ENCODE results near the gene IRF2BP1. TPM values are rescaled to one million over a fixed set of nuclear protein-coding genes. Genes with fewer than 3 reads are reported as not detected.
A peak's percentile ranks its signal among the peaks of the same experiment; 100 is the strongest.
"Not testable (repeated sequence)": the region's sequence is repeated elsewhere in the genome, so short reads cannot be mapped to it uniquely, and the experiment has no call there.

IRF2BP1 gene
- total RNA-seq, 1 donor from 2014 or later: 20.0 TPM

DNA sequence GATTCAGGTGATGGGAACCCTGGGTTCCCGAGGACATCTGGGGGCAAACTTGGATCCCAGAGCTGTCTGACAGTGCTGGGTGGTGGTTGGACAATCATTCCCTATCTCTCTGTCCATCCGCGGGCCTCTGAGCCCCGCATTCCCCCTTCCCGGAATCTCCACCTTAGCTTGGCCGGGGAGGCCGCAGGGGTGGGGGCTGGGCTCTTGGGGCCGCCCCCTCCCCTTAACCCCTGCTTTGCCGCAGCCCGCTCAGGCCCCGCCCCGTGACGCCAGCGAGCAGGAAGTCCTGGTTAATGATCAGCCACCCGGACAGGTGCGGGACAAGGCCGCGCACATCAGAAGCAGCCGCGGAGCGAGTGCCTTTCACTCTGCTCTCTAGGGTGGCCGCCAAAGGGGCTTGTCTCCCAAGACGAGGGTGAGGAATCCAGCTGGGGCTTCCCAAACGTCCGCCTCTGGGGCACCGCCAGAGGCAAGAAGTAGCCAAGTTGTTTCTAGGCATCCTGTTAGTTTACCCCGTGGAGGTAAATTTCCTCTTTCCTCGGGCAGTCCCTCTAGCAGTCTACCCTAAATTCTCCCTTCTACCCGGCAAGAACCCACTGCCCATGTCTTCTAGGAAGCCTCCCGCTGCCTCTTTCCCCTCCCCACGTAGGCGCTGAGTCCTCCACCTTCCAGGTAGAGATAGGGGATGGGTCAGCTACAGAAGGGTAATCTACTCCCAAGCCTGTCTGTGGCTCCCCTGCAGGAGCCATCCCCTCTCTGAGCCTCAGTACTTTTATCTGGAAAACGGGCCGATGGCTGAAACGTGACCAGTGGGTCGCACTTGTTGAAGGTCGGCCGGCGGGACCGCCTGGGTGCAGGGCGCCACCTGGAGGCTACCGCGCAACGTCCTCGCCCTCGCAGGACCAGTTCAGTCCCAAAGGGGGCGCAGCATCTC lies 3.0 kb downstream of the IRF2BP1 start:
- DNase-seq (ENCODE audit: low read depth in 2 of 2): peak; percentile 91 to 94

DNA sequence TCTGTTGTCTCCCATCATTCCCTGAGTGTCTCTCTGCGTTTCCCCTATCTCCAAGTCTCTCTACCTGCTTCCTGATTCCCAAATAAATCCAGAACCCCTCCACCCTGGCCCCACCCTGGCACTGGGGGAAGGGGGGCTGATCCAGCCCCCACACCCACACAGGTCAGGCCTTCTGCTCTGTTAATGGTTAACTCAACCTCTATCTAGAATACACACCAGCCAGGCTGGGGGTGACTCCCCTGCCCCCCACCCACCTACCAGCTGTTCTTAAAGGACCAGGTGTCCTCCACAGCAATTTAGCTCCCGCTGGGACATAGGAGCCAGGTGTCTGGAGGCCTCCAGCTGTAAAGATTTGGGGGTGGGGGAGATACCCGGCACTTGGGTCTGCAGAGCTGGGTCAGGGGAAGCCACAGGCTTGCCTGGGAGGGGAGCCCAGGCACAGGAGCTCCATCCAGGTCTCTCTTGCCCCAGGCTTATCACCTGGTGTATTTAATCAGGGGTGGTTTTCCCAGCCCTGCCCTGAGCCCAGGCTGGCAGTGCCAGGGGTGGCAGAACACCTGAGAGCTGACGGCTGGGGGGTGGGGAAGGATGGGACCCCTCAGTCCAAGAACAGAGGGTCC lies 3.9 kb downstream of the IRF2BP1 start:
- DNase-seq (ENCODE audit: low read depth in 2 of 2): no peak

DNA sequence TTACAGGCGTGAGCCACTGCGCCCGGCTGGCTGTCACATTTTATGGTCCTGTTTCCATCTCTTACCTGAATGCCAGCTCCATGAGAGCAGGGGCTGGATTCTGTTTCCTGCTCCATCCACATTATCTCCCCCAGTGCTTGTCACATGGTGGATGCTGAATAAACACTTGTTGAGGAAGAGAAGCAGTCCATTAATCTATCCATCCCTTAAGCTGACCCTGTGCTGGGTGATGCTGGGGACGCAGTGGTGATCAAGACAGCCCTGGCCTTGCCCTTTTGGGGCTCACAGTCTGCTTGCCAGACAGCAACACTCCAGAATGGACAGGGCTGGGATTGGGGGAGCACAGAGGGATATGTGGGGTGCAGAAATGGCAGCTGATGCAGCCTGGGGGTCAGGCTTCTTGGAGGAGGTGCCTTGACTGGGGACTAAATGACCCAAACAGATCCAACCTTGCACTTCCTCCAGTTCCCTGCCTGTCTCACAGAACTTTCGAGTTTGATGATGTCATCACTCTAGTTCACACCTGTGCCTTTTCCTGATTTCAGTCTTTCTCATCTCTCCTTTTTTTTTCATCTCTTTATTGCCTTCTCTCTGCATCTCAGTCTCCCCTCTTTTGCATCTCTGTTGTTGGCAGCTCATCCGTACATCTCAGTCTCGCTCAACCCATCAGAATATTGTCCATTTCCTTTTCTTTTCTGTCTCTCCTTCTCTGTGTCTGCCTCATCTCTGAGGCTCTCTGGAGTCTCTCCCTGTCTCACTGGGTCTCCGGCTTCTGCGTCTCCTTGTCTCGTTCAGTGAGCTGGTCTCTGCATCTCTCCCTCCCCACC lies 4.6 kb downstream of the IRF2BP1 start:
- DNase-seq (ENCODE audit: low read depth in 2 of 2): no peak

DNA sequence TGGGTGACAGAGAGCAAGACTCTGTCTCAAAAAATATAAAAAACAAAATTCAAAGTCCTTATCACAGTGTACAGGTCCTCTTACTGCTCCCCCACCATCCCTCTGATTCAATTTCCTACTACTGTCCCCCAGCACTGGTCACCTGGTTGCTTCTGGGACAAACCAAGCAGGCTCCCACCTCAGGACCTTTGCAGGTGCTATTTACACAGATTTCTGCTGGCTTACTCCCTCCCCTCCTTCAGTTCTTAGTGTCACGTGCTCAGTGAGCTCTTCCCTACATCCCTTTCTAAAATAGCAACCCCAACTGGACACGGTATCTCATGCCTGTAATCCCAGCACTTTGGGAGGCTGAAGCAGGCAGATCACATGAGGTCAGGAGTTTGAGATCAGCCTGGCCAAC lies 6.0 kb downstream of the IRF2BP1 start:
- DNase-seq (ENCODE audit: low read depth in 2 of 2): no peak

DNA sequence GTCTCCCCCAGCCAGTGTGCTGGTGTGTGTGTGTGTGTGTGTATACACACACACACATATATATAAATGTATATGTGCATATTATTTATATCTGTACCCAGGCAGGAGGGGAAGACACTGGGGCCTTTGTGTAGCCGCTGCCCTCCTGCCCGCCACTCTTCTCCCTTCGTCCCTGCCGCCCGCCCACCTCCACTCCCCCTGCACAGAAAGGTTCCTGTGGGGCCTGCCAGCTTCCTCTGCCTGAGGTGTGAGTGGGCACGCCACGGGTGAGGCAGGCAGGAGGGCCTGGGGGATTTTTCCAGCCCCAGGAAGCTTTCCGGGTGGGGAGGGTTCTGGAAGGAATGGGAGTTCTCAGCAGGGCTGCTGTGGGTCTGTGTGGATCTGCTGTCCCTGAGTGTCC lies 6.9 kb downstream of the IRF2BP1 start:
- DNase-seq (ENCODE audit: low read depth in 2 of 2): no peak

DNA sequence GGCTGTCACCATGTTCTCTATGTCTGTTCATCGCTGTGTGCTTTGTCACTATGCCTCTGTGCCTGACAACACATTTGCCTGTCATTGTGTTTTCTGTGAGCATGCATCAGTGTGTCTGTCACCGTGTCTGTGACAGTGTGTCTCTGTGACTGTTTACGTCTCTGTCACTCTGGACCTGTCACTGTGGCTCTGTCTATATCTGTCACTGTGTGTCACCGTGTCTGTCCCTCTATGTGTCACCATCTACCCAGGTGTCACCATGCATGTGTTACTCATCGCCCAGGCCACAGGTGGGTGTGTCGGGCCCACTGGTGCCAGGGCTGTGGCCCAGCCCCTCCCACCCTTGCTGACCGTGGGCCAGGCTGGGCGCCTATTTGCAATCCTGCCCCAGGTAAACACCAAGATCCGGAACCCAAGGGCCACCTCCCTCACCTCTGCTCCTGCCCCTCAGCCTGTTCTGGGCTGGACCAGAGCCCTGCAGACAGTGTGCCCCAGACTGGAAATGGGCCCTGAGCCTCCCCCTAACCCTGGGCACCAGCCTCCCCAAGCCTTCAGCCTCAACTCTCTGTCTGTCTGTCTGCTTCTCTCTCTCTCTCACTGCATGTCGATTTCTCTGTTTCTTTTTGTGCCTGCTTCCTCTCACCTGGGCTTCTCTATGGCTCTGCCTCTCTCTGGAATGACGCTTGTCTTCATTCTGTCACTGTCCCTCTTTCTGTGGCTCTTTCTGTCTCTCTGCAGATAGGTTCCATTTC lies 7.7 kb downstream of the IRF2BP1 start:
- no peak for DNase-seq (ENCODE audit: low read depth in 2 of 2)

DNA sequence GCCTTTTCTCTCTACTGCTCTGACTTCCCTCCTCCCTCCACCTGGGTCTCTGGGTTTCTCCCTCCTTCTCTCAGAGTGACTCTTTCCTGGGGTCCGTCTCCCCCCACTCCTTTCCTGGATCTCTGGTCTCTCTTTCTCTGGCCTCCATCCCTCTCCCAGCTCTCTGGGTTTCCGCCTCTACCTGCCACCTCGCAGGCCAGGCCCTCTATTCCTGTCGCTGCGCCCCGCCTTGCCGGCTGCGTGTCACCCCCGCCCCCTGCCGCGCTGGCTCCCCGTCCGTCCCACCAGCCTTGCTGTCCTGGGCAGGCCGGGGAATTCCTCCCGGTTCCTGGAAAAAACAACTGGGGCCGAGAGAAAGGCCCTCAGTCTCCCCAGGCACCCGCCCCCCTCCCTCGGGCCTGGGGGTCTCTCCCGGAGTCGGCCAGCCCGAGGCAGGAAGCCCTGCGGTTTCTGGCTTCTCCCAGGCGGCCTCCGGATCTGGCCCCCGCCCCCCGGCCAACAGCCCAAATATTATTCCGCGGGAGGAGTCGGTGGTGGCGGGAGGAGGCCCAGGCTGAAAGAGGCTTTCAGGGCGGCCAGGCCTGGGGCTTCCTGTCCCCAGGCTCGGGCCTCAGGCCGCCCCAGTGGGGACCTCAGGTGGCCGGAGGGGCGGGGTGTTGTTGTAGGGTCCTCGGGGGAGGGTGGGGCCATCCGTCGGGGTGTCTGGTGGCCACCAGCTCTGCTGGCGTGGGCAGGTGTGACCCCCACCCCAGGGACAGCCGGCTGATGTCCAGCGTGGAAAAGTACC lies 9.3 kb downstream of the IRF2BP1 start:
- peak; percentile 26 to 68 for DNase-seq (ENCODE audit: low read depth in 2 of 2)

DNA sequence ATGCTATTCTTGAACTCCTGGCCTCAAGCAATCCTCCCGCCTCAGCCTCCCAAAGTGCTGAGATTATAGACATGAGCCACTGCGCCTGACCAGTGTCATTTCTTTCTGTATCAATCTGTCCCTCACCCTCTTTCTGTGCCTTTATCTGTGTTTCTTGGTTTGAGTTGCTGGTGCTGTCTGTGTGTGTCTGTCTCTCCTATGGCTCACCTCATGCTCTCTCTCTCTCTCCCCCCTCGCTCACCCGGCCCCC lies 9.9 kb downstream of the IRF2BP1 start:
- DNase-seq (ENCODE audit: low read depth in 2 of 2): no peak

DNA sequence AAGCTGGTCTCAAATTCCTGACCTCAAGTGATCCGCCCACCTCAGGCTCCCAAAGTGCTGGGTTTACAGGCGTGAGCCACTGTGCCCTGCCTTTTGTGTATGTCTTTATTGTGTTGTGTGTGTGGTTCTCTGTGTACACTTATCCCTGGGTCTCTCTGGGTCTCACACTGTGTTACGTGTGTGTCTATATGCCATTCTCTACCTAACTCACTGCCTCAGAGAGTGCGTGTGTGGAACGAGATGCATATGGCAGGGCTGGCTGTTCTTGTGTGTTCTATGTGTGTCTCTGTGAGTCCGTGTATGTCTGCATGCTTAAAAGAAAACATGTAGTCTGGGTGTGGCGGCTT lies 11.3 kb downstream of the IRF2BP1 start:
- no peak for DNase-seq (ENCODE audit: low read depth in 2 of 2)

DNA sequence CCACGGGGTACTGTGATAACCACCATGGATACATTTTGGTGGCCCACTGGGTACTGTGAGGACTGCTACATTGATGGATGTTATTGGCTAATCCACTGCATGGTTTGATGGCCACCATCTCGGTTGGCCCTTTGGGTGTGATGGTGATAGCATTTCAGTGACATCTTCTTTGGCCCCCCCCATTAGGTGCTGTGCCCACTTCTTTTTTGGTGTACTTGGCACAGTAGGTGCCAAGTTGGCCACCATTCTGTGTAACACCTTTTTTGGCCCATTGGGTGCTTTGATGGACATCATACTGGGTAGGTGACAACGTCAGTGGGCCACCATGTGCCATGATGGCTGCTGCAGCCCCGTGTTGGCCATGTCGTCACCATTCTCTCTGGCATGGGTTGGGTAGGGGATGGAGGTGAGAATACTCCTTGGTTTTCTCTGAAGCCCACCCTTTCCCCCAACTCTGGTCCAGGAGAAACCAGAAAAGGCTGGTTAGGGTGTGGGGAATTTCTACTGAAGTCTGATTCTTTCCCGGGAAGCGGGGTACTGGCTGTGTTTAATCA lies 12.6 kb downstream of the IRF2BP1 start:
- no peak for DNase-seq (ENCODE audit: low read depth in 2 of 2)

DNA sequence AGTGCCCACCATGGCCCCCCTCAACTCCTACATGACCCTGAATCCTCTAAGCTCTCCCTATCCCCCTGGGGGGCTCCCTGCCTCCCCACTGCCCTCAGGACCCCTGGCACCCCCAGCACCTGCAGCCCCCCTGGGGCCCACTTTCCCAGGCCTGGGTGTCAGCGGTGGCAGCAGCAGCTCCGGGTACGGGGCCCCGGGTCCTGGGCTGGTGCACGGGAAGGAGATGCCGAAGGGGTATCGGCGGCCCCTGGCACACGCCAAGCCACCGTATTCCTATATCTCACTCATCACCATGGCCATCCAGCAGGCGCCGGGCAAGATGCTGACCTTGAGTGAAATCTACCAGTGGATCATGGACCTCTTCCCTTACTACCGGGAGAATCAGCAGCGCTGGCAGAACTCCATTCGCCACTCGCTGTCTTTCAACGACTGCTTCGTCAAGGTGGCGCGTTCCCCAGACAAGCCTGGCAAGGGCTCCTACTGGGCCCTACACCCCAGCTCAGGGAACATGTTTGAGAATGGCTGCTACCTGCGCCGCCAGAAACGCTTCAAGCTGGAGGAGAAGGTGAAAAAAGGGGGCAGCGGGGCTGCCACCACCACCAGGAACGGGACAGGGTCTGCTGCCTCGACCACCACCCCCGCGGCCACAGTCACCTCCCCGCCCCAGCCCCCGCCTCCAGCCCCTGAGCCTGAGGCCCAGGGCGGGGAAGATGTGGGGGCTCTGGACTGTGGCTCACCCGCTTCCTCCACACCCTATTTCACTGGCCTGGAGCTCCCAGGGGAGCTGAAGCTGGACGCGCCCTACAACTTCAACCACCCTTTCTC lies 13.6 kb downstream of the IRF2BP1 start:
- no peak for DNase-seq (ENCODE audit: low read depth in 2 of 2)

DNA sequence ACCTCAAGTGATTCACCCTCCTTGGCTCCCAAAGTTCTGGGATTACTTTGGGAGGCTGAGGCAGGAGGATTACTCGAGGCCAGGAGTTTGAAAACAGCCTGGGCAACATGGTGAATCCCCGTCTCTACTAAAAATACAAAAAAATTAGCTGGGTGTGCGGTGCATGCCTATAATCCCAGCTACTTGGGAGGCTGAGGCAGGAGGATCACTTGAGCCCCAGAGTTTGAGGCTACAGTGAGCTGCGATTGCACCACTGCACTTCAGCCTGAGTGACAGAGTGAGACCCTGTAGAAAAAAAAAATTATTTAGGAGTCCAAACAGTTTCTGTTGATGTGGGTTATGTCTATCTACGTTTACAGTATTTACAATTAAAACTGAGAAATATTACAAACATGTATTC lies 15.1 kb downstream of the IRF2BP1 start:
- DNase-seq (ENCODE audit: low read depth in 2 of 2): no peak

DNA sequence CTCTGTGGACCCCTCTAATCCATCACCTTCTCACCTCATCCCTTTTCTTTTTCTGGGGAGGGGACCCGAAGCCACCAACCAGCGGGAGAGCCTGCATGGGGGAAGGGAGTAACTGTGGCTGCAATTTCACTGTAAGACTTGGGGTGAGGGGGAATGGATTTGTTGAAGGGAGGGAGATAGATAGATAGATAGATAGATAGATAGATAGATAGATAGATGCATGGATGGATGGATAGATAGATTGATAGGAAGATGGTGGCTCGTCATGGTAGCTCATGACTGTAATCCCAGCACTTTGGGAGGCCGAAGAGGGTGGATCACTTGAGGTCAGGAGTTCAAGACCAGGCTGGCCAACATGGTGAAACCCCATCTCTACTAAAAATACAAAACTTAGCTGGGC lies 18.7 kb downstream of the IRF2BP1 start:
- DNase-seq (ENCODE audit: low read depth in 2 of 2): not testable (repeated sequence)

DNA sequence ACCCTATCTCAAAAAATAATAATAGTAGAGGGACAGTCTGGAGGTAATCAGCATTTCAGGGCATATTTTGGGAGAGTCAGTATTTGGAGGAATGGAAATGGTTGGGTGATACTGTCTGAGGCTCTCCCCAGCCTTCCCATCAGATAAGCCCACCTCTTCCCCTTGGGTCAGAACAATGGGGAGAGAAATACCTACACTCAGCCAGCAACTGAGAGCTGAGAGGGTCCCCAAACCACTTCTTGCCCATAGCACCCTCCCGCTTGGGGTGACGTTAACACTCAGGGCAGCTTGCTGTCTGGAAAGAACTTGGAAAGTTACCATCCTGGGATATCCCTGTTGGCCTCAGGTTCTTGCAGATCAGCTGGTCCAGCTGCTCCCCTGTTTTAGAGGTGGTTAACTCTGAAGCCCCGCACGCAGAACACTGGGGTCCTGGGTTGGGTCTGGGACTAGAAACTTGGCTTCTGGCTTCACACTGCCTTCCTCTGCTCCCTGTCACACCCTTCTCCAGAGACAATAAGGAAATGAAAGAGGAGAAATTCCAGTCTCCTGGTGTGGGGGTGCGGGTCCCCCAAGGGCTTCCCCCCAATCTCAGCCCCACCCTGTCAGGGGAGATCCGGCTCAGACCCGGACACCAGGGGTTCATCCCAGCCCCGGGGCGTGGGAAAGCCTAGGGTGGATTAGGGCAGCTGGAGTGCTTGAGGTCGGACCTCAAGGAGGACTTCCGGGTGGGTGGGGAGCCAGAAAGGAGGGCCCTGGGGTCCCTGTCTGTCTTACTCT lies 19.4 kb downstream of the IRF2BP1 start:
- DNase-seq (ENCODE audit: low read depth in 2 of 2): no peak

DNA sequence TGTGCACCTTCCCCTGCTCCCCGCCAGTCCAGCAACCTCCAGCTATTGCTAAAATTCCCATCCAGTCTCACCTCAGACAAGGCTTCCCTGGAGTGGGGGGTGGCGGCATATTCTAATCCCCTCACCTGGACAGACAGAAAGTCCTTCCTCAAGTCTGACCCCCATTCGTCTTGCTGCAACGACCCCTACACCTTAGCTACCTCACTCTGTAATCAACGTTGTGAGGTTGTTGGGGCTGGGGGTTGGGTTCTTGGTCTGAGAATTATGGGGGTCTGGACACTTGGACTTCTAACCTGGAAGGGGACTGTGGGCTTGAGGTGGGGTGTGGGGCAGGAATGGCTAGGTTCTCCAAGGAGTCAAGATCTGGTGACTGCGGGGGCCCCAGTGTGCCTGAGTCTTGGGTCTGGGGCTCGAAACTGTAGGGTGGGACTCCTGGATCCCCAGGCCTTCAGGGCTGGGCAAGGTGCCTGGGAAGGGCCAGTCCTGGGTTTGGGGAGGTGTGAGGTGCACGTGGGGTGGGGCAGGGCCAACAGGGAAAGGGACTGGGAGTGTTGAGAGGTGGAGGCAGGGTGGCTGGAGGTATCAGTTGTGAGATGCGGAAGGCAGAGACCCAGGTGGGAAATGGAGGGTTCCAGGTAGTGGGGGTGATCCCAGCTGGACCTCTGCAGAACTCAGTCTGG lies 20.5 kb downstream of the IRF2BP1 start:
- DNase-seq (ENCODE audit: low read depth in 2 of 2): no peak

DNA sequence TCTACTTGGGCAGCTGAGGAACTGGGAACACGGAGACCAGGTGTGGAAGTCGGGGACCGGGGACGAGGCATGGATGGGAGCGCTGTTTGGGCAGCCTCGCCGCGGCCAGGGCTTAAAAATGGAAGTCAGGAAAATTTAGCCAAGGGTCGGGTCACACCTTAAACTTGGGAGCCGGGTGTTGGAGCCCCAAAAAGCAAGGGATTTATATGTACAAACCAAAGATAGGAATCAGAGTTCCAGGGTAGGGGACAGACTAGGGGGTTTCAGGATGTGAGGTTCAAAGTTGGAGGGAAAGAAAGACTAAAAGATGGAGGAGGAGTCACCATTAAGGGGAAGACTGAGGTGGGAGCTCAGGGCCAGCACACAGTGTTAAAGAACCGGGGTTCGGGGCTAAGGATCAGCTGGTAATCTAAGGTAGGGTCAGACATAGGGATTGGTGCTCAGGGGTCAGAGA lies 21.3 kb downstream of the IRF2BP1 start:
- DNase-seq (ENCODE audit: low read depth in 2 of 2): no peak

DNA sequence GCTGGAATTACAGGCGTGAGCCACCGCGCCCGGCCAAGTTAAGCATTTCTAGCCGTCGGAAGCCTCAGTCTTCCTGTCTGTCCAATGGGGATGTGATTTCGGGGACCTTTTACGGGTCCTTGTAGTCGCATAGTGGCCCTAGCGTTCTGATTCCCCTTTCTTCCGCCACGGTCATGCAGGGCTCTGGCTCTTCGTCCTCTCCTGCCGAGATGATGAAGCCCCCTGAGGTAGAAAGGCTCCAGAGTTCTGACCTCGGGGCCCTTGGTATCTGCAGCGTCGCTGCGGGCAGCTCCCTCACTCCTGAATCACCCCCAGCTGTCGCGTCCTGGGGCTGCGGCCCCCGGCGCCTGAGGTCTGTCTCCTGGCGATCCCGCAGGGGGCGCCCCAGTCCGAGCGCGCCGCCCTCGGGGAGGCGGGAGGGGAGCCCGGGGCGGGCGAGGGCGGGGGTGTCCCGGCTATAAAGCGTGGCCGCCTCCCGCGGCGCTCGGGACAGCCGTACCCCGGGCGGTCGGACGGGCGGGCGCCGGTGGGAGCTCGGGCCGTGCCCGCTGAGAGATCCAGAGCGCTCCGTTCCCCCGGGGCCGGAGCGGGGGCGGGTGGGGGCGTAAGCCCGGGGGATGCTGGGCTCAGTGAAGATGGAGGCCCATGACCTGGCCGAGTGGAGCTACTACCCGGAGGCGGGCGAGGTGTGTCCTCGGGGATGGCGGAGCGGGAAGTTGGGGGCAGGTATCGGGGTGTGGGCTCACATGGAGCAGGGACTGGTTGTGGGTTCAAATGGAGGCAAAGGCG lies 21.9 kb downstream of the IRF2BP1 start, which contains the start of gene FOXA3:
Gene FOXA3 (plus strand): TSS at position 487 of the 789 bp plus-strand sequence. CDS start 131 bp downstream, at position 618.
- peak; percentile 43 to 57 for DNase-seq (ENCODE audit: low read depth in 2 of 2)

Data from lung microvascular endothelial cell (primary cell).